SK-N-MC (cell line): Measurements from ENCODE around the gene TRAF3IP3.

Experiments used
- DNase-seq: peaks from one replicate; pipeline ENCODE4 v3.0.0-alpha.2; 2011; ENCODE audit warnings: low read depth, low spot score
- H3K27ac ChIP-seq: fragments of 200-600 bp; sonication (generic); 2 replicates; pipeline ENCODE4 v1.5.1; 2016; ENCODE audit warnings: mixed run types
- H3K36me3 ChIP-seq: fragments of 200-600 bp; sonication (generic); 2 replicates; pipeline ENCODE4 v1.6.1; 2017; ENCODE audit warnings: antibody characterized with exemption, low read length, mixed read lengths; ENCODE audit not compliant: insufficient read depth
- H3K4me3 ChIP-seq: fragments of 200-600 bp; sonication (generic); 2 replicates; pipeline ENCODE4 v1.5.1; 2016
- H3K9ac ChIP-seq: fragments of 200-600 bp; sonication (generic); 2 replicates; pipeline ENCODE4 v1.8.0; 2017; ENCODE audit warnings: mixed run types, mixed read lengths; ENCODE audit not compliant: insufficient read length
- H3K9me3 ChIP-seq: fragments of 200-600 bp; sonication (generic); 2 replicates; pipeline ENCODE4 v1.6.1; 2017; ENCODE audit warnings: low read depth, mild to moderate bottlenecking, antibody characterized with exemption, low read length, moderate library complexity, mixed read lengths
- EZH2 ChIP-seq: fragments of 200-600 bp; sonication (generic); IDR thresholded peaks from one replicate; pipeline ENCODE4 v1.6.1; 2017; ENCODE audit warnings: antibody characterized with exemption
- FOXP2 ChIP-seq: optimal IDR thresholded peaks from 2 replicates; pipeline ENCODE3; 2011; ENCODE audit warnings: mild to moderate bottlenecking, moderate library complexity; ENCODE audit not compliant: insufficient read depth; ENCODE audit errors: extremely low read length, control extremely low read depth
- POLR2AphosphoS5 ChIP-seq: IDR thresholded peaks from 2 replicates; pipeline ENCODE4 v1.6.1; 2012; ENCODE audit warnings: mild to moderate bottlenecking, low read depth, low read length, borderline replicate concordance

TRAF3IP3 gene

GRCh38 chr1:209815931-209816341, 60.1 kb downstream of the TRAF3IP3 start:
- no peaks in the 10 kb centered on the region for H3K9me3 ChIP-seq
- no peak for DNase-seq
- H3K4me3 ChIP-seq = no peak overlapping the region
- TF ChIP-seq EZH2 (no peak), POLR2AphosphoS5 (no peak), FOXP2 (no peak)
- no peak overlapping the region for H3K27ac ChIP-seq
- no peaks in the 10 kb centered on the region for H3K36me3 ChIP-seq
- no peak overlapping the region for H3K9ac ChIP-seq

- Histone ChIP-seq H3K9me3 (no peaks in the 10 kb centered on the region), H3K9ac (no peak overlapping the region), H3K4me3 (no peak overlapping the region), H3K27ac (no peak overlapping the region), H3K36me3 (no peaks in the 10 kb centered on the region)
- TF ChIP-seq FOXP2 (no peak), EZH2 (no peak), POLR2AphosphoS5 (no peak)
- DNase-seq = no peak
These were observed 61.1 kb downstream of the TRAF3IP3 start for GRCh38 chr1:209816923-209817322.

GRCh38 chr1:209817691-209818090, 61.8 kb downstream of the TRAF3IP3 start:
- no peaks in the 10 kb centered on the region for H3K9me3 ChIP-seq
- H3K27ac ChIP-seq = no peak overlapping the region
- H3K36me3 ChIP-seq = no peaks in the 10 kb centered on the region
- H3K4me3 ChIP-seq = no peak overlapping the region
- DNase-seq = no peak
- no peak overlapping the region for H3K9ac ChIP-seq
- TF ChIP-seq EZH2 = no peak
- TF ChIP-seq FOXP2 = no peak
- TF ChIP-seq POLR2AphosphoS5 = no peak

- no peak for DNase-seq
- H3K9me3 ChIP-seq = no peaks in the 10 kb centered on the region
- TF ChIP-seq EZH2 (no peak), POLR2AphosphoS5 (no peak), FOXP2 (no peak)
These were observed 63.2 kb downstream of the TRAF3IP3 start for GRCh38 chr1:209819058-209819457.

GRCh38 chr1:209820986-209821385, 65.1 kb downstream of the TRAF3IP3 start:
- TF ChIP-seq FOXP2 (no peak), POLR2AphosphoS5 (no peak), EZH2 (no peak)
- no peak overlapping the region for H3K27ac ChIP-seq
- no peaks in the 10 kb centered on the region for H3K9me3 ChIP-seq
- H3K36me3 ChIP-seq = no peaks in the 10 kb centered on the region
- H3K4me3 ChIP-seq = no peak overlapping the region
- no peak overlapping the region for H3K9ac ChIP-seq
- DNase-seq = no peak

More at GRCh38 chr1:209819058-209819457, 63.2 kb downstream of the TRAF3IP3 start:
- Histone ChIP-seq H3K9ac (no peak overlapping the region), H3K27ac (no peak overlapping the region), H3K4me3 (no peak overlapping the region), H3K36me3 (no peaks in the 10 kb centered on the region)

- H3K9me3 ChIP-seq = no peaks in the 10 kb centered on the region
- no peaks in the 10 kb centered on the region for H3K36me3 ChIP-seq
- peak overlapping the region; percentile 61 for H3K4me3 ChIP-seq
- peak overlapping the region; percentile 24 for H3K9ac ChIP-seq
- no peak overlapping the region for H3K27ac ChIP-seq
- DNase-seq = no peak
- TF ChIP-seq FOXP2 = no peak
- no peak for TF ChIP-seq EZH2
- no peak for TF ChIP-seq POLR2AphosphoS5
These were observed 66.9 kb downstream of the TRAF3IP3 start for GRCh38 chr1:209822706-209823105.

GRCh38 chr1:209823143-209824041, 67.5 kb downstream of the TRAF3IP3 start:
- no peaks in the 10 kb centered on the region for H3K9me3 ChIP-seq
- TF ChIP-seq POLR2AphosphoS5 (no peak), EZH2 (no peak), FOXP2 (no peak)
- no peak overlapping the region for H3K27ac ChIP-seq
- peak; percentile 56 for DNase-seq
- peak overlapping the region; percentile 61 for H3K4me3 ChIP-seq
- H3K9ac ChIP-seq = no peak overlapping the region
- H3K36me3 ChIP-seq = no peaks in the 10 kb centered on the region

- Histone ChIP-seq H3K4me3 (no peak overlapping the region), H3K9me3 (no peaks in the 10 kb centered on the region), H3K9ac (no peak overlapping the region), H3K27ac (no peak overlapping the region), H3K36me3 (peaks cover 5% of the 10 kb centered on the region)
- no peak for TF ChIP-seq POLR2AphosphoS5
- TF ChIP-seq FOXP2 = no peak
- TF ChIP-seq EZH2 = no peak
- no peak for DNase-seq
These were observed 70.0 kb downstream of the TRAF3IP3 start for GRCh38 chr1:209825591-209826434.
